ENCODE results near the gene PLCD1.
A peak's percentile ranks its signal among the peaks of the same experiment; 100 is the strongest.
"Not testable (repeated sequence)": the region's sequence is repeated elsewhere in the genome, so short reads cannot be mapped to it uniquely, and the experiment has no call there.

The PLCD1 gene

DNA sequence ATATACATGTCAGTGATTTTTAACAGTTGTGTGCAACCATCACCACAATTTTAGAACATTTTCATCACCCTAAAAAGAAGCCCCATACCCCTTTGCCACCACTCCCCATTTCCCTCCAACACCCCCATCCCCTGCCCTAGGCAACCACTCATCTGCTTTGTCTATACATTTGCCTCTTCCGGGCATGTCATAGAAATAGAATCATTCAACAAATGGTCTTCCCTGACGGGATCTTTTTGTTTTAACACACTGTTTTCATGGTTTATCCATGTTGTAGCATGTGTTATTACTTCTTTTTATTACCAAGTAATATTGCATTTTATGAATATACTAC lies 34.8 kb downstream of the PLCD1 start:
- no peak for DNase-seq

DNA sequence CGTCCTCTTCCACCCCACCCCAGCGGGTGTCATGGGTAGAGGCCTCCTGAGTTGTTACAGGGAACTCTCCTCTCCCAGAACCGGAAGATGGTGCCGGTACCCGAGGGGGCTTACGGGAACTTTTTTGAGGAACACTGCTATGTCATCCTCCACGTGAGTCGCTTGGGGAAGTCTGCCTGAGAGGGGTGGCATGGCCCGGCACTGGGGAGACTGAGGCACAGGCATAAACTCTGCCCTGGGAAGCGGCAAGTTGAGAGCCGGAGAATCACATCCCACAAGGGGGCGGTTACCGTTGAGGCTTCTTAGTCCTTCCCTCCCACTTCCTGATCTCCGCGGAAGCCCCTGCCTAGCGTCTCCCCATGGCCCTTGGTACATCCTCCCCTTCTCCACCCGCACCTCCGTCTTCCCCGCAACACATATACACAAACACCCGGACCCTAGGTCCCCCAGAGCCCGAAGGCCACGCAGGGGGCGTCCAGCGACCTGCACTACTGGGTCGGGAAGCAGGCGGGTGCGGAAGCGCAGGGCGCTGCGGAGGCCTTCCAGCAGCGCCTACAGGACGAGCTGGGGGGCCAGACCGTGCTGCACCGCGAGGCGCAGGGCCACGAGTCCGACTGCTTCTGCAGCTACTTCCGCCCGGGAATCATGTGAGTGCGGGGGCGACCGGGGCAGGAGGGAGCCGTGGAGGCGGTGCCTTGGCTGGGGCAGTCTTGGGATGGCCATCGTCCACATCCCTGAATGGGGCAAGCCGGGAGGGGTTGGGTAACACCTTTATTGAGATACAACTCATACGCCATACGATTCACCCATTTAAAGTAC lies 35.4 kb downstream of the PLCD1 start:
- H3K27ac Mint-ChIP-seq, result peak overlapping the region; percentile 94
- peaks cover 56% of the 10 kb centered on the region for H3K4me1 Mint-ChIP-seq
- no peaks in the 10 kb centered on the region for H3K9me3 Mint-ChIP-seq
- peak overlapping the region; percentile 92 for H3K4me3 Mint-ChIP-seq
- peaks cover 14% of the 10 kb centered on the region for H3K27me3 Mint-ChIP-seq
- DNase-seq, result peak; percentile 78
- CTCF ChIA-PET, result interaction anchor here (2.1 kb wide), 1 partner anchor 20 kb away, joined by 12 read pairs; no protein-coding TSS in a partner anchor
- H3K36me3 Mint-ChIP-seq, result peaks cover 21% of the 10 kb centered on the region

More for the DNA sequence above, 34.8 kb downstream of the PLCD1 start:
- H3K27ac Mint-ChIP-seq, result peak overlapping the region; percentile 94
- no peaks in the 10 kb centered on the region for H3K9me3 Mint-ChIP-seq
- peak overlapping the region; percentile 92 for H3K4me3 Mint-ChIP-seq
- peaks cover 23% of the 10 kb centered on the region for H3K36me3 Mint-ChIP-seq
- H3K27me3 Mint-ChIP-seq, result peaks cover 14% of the 10 kb centered on the region
- CTCF ChIA-PET, result interaction anchor here (2.1 kb wide), 1 partner anchor 20 kb away, joined by 12 read pairs; no protein-coding TSS in a partner anchor
- H3K4me1 Mint-ChIP-seq, result peaks cover 62% of the 10 kb centered on the region

- H3K27me3 Mint-ChIP-seq, result peaks cover 14% of the 10 kb centered on the region
- no peaks in the 10 kb centered on the region for H3K9me3 Mint-ChIP-seq
- peak overlapping the region; percentile 92 for H3K4me3 Mint-ChIP-seq
- no peak for DNase-seq
- H3K4me1 Mint-ChIP-seq, result peaks cover 52% of the 10 kb centered on the region
- CTCF ChIA-PET, result interaction anchor here (1.4 to 2.1 kb wide), 4 partner anchors 10 to 138 kb away, joined by 4 to 12 read pairs (median 6); no protein-coding TSS in a partner anchor
- H3K27ac Mint-ChIP-seq, result peak overlapping the region; percentile 94
- peaks cover 21% of the 10 kb centered on the region for H3K36me3 Mint-ChIP-seq
Observed at GRCh38 chr3:37993460-37993819, 36.0 kb downstream of the PLCD1 start.

DNA sequence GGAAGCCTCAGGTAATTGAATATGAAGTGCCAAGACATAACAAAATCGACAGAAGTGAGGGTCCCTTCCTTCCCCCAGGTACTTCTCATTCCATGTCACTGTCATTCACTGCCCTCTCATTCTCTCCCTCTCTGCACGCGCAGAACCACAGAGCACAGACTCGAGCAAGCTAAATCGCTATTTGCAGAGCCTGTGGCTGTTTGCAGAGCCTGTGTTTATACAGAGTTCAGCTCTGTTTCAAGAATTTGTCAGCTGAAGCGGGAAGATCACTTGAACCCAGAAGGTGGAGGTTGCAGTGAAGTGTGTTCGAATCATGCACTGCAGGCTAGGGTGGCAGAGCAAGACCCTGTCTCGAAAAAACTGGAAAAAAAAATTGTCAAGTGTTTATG lies 36.4 kb downstream of the PLCD1 start:
- H3K4me1 Mint-ChIP-seq, result peaks cover 49% of the 10 kb centered on the region
- CTCF ChIA-PET, result interaction anchor here (1.4 to 2.1 kb wide), 4 partner anchors 11 to 137 kb away, joined by 4 to 12 read pairs (median 6); no protein-coding TSS in a partner anchor
- peaks cover 21% of the 10 kb centered on the region for H3K36me3 Mint-ChIP-seq
- H3K27me3 Mint-ChIP-seq, result peaks cover 14% of the 10 kb centered on the region
- H3K4me3 Mint-ChIP-seq, result peak overlapping the region; percentile 92
- H3K9me3 Mint-ChIP-seq, result no peaks in the 10 kb centered on the region
- no peak overlapping the region for H3K27ac Mint-ChIP-seq
- DNase-seq, result no peak

DNA sequence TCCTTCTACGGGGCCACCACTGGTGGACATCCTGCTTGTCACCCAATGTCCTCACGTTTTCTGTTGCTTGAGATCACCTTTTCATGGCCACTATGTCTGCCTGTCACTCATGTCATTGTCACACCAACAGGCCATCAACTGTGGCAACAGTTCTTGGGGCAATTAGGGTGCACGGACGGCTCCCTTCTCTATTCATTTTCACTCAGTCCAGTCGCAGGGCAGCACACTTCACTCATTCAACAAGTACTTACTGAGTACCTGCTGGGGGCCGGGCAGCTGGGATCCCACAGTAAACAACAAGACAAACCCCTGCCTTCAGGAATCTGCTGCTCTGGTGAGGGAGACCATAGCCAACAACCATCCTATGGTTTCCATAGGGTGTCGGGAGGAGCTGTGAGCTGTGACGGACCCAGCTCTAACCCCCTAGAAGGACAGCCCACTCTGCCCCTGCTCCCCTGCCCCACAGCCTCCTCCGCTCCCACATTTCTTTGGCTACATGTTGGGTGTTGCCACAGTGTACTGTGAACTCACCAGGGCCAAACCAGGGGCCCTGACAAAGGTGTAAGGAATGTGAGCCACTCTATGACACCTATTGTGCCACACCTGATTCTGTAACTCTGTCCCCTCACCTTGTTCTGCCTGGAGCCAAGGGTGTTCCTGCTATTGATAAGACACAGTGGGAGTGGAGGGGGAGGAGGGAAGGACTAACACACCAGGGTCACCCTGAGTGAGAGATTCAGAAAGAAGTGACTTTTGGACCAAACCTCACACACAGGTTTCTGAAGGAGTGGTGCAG lies 37.0 kb downstream of the PLCD1 start:
- Mint-ChIP-seq H3K9me3 (no peaks in the 10 kb centered on the region), H3K27me3 (peaks cover 14% of the 10 kb centered on the region), H3K4me3 (peak overlapping the region; percentile 92), H3K27ac (no peak overlapping the region), H3K36me3 (peaks cover 21% of the 10 kb centered on the region), H3K4me1 (peaks cover 47% of the 10 kb centered on the region)
- CTCF ChIA-PET, result interaction anchor here (1.4 to 2.1 kb wide), 4 partner anchors 11 to 137 kb away, joined by 4 to 12 read pairs (median 6); no protein-coding TSS in a partner anchor
- no peak for DNase-seq

- peak; percentile 16 for DNase-seq
- CTCF ChIA-PET, result interaction anchor here (1.4 to 1.9 kb wide), 2 partner anchors 23 to 136 kb away, joined by 6 to 7 read pairs; no protein-coding TSS in a partner anchor
- H3K9me3 Mint-ChIP-seq, result no peaks in the 10 kb centered on the region
- no peak overlapping the region for H3K4me3 Mint-ChIP-seq
- no peak overlapping the region for H3K27ac Mint-ChIP-seq
- H3K36me3 Mint-ChIP-seq, result peaks cover 17% of the 10 kb centered on the region
- H3K27me3 Mint-ChIP-seq, result peaks cover 14% of the 10 kb centered on the region
- peaks cover 43% of the 10 kb centered on the region for H3K4me1 Mint-ChIP-seq
Observed at GRCh38 chr3:37991823-37992222, 37.6 kb downstream of the PLCD1 start.

GRCh38 chr3:37991109-37991508 lies 38.3 kb downstream of the PLCD1 start:
- Mint-ChIP-seq H3K27me3 (peaks cover 14% of the 10 kb centered on the region), H3K4me1 (peaks cover 36% of the 10 kb centered on the region), H3K27ac (no peak overlapping the region), H3K4me3 (no peak overlapping the region), H3K9me3 (no peaks in the 10 kb centered on the region), H3K36me3 (peaks cover 10% of the 10 kb centered on the region)
- CTCF ChIA-PET, result no interaction called here
- DNase-seq, result no peak

GRCh38 chr3:37990527-37990926 lies 38.9 kb downstream of the PLCD1 start, which contains the start of gene VILL:
Gene VILL, plus strand, starts transcription at chr3:37990786. Its CDS starts 2,887 bp downstream, at chr3:37993673.
- no peak for DNase-seq
- Mint-ChIP-seq H3K9me3 (no peaks in the 10 kb centered on the region), H3K27me3 (peaks cover 14% of the 10 kb centered on the region), H3K4me3 (no peak within 1 kb of the TSS), H3K36me3 (peaks cover 4% of the 10 kb centered on the region), H3K27ac (no peak within 1 kb of the TSS), H3K4me1 (peaks cover 30% of the 10 kb centered on the region)
- CTCF ChIA-PET, result no interaction called here

- H3K4me1 Mint-ChIP-seq, result peaks cover 24% of the 10 kb centered on the region
- DNase-seq, result no peak
- H3K27me3 Mint-ChIP-seq, result peaks cover 14% of the 10 kb centered on the region
- H3K27ac Mint-ChIP-seq, result no peak overlapping the region
- no peaks in the 10 kb centered on the region for H3K36me3 Mint-ChIP-seq
- no peaks in the 10 kb centered on the region for H3K9me3 Mint-ChIP-seq
- H3K4me3 Mint-ChIP-seq, result no peak overlapping the region
- CTCF ChIA-PET, result no interaction called here
Observed at GRCh38 chr3:37989821-37990480, 39.5 kb downstream of the PLCD1 start.

GRCh38 chr3:37988931-37989525 lies 40.4 kb downstream of the PLCD1 start:
- peaks cover 14% of the 10 kb centered on the region for H3K27me3 Mint-ChIP-seq
- H3K27ac Mint-ChIP-seq, result no peak overlapping the region
- H3K36me3 Mint-ChIP-seq, result no peaks in the 10 kb centered on the region
- CTCF ChIA-PET, result interaction anchor here (2.0 kb wide), 1 partner anchor 8 kb away, joined by 6 read pairs; no protein-coding TSS in a partner anchor
- H3K4me3 Mint-ChIP-seq, result no peak overlapping the region
- peaks cover 15% of the 10 kb centered on the region for H3K4me1 Mint-ChIP-seq
- no peaks in the 10 kb centered on the region for H3K9me3 Mint-ChIP-seq
- DNase-seq, result no peak

- H3K36me3 Mint-ChIP-seq, DNase-seq, H3K27ac Mint-ChIP-seq, H3K4me3 Mint-ChIP-seq, H3K9me3 Mint-ChIP-seq, H3K4me1 Mint-ChIP-seq: not testable (repeated sequence)
- CTCF ChIA-PET, result interaction anchor here (2.0 kb wide), 1 partner anchor 9 kb away, joined by 6 read pairs; no protein-coding TSS in a partner anchor
- H3K27me3 Mint-ChIP-seq, result peaks cover 14% of the 10 kb centered on the region
Observed at GRCh38 chr3:37988376-37988775, 41.1 kb downstream of the PLCD1 start.

- Mint-ChIP-seq H3K4me1 (peaks cover 4% of the 10 kb centered on the region), H3K9me3 (no peaks in the 10 kb centered on the region), H3K27me3 (peaks cover 14% of the 10 kb centered on the region), H3K36me3 (no peaks in the 10 kb centered on the region), H3K27ac (no peak overlapping the region), H3K4me3 (no peak overlapping the region)
- no peak for DNase-seq
- CTCF ChIA-PET, result interaction anchor here (0.9 to 2.0 kb wide), 2 partner anchors 9 to 1042 kb away, joined by 3 to 6 read pairs; no protein-coding TSS in a partner anchor
Observed at GRCh38 chr3:37987751-37988179, 41.7 kb downstream of the PLCD1 start.

GRCh38 chr3:37987315-37987697 lies 42.1 kb downstream of the PLCD1 start:
- CTCF ChIA-PET, result interaction anchor here (0.9 to 2.0 kb wide), 2 partner anchors 10 to 1043 kb away, joined by 3 to 6 read pairs; no protein-coding TSS in a partner anchor

More at GRCh38 chr3:37987315-37987697, 42.1 kb downstream of the PLCD1 start:
- DNase-seq, result no peak
- Mint-ChIP-seq H3K27ac (no peak overlapping the region), H3K4me1 (peaks cover 3% of the 10 kb centered on the region), H3K36me3 (no peaks in the 10 kb centered on the region), H3K9me3 (no peaks in the 10 kb centered on the region), H3K27me3 (peaks cover 14% of the 10 kb centered on the region), H3K4me3 (no peak overlapping the region)

Measured in activated naive CD4-positive, alpha-beta T cell treated with anti-CD3 and anti-CD28 coated beads, Interleukin-2, amount 10 ng/mL, durations not matched to agents 7 days and 5 days (primary cell).